Colonic mucosa (tissue), 4 donors: Measurements from ENCODE around the gene APPL2. TPM values are rescaled to one million over a fixed set of nuclear protein-coding genes. Genes with fewer than 3 reads are reported as not detected.

Experiments used
- DNase-seq: peaks from one replicate; pipeline ENCODE4 v3.0.0-alpha.2; 2020
- H3K27ac ChIP-seq: fragments of 200-600 bp; one replicate; pipeline ENCODE4 v1.8.0; 2021
- H3K27me3 ChIP-seq: fragments of 200-600 bp; one replicate; pipeline ENCODE4 v1.8.0; 2021
- H3K36me3 ChIP-seq: fragments of 200-600 bp; one replicate; pipeline ENCODE4 v1.8.0; 2021
- H3K4me1 ChIP-seq: fragments of 200-600 bp; one replicate; pipeline ENCODE4 v1.8.0; 2021; ENCODE audit warnings: mild to moderate bottlenecking
- H3K4me3 ChIP-seq: fragments of 200-600 bp; one replicate; pipeline ENCODE4 v1.8.0; 2021
- H3K9ac ChIP-seq, 2 donors: one replicate each; pipeline ENCODE4 v1.7.0; 2013; ENCODE audit warnings: control low read depth in 2 of 2, low read depth in 2 of 2, low read length in 2 of 2
- H3K9me3 ChIP-seq: fragments of 200-600 bp; one replicate; pipeline ENCODE4 v1.8.0; 2021
- intact Hi-C: fragments of 100-400 bp; cut with DNase I; formaldehyde crosslinking; loops from one replicate; pipeline ENCODE4 v1.14.1; 2022
- total RNA-seq, 2 donors: library from RNA; stranded (reverse); fragmentation: NEBNext Ultra II Directional in 1 of 2; extraction: Animal tissue kit (Norgen Biotek cat#: 25700) in 1 of 2; gene quantifications; one replicate each; pipeline ENCODE4 v1.2.1, GENCODE V29; 2021
- TF ChIP-seq, protein P1 (sequence below): fragments of 200-600 bp; IDR thresholded peaks from one replicate; pipeline ENCODE4 v1.8.0; 2022; ENCODE audit warnings: antibody characterized with exemption, mild to moderate bottlenecking
- donor health status: healthy.
- donor health status: DM: no; HTN: no; CAD: no.
- donor health status: DM: no; HTN: no; CAD: no.

Gene APPL2
- total RNA-seq, result 10 to 100 TPM; 70.8 to 86.0 TPM

DNA sequence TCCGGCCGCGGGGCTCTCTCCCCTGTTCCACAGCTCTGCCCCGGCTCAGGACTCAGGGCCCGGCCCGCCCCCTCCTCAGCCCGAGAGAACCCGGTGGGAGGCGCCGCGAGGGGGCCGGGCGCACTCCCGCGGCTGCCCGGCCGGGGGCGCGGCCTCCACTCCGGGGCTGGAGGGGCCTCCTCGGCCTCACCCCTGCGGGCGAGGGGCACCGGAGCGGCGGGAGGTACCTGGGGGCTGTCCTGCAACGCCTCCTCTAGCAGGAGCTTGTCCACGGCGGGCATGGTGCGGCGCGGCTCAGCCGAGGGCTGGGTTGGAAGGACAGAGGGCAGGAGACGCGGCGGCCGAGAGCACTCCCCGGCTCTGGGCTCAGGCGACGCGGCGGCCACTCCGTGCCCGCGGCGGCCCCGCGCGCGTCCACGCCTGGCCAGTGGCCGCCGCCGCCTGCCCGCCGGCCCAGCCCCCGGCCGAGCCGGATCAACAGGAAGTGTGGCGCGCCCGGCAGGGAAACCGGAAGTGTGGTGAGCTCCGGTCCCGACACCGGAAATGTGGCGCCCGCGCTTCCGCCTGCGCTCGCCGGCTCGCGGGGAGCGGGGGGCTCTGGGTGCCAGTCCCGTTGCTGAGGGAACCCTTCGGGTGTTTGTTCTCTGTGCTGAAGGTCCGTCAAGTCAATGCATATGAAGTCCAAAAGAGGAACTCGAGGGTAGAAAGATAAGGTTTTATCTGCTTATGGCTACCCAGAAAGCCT, at the start of gene APPL2:
Gene APPL2, minus strand, starts transcription at position 443 of the 745 bp plus-strand sequence. Its CDS starts 162 bp downstream, at position 281.
- Histone ChIP-seq H3K27me3 (no peaks in the 10 kb centered on the region), H3K27ac (peak within 1 kb of the TSS; percentile 96), H3K9me3 (no peaks in the 10 kb centered on the region), H3K36me3 (no peaks in the 10 kb centered on the region), H3K4me1 (peaks cover 19% of the 10 kb centered on the region), H3K9ac (peak within 1 kb of the TSS; percentile 87 to 100), H3K4me3 (peak within 1 kb of the TSS; percentile 86)
- TF ChIP-seq, protein P1, sequence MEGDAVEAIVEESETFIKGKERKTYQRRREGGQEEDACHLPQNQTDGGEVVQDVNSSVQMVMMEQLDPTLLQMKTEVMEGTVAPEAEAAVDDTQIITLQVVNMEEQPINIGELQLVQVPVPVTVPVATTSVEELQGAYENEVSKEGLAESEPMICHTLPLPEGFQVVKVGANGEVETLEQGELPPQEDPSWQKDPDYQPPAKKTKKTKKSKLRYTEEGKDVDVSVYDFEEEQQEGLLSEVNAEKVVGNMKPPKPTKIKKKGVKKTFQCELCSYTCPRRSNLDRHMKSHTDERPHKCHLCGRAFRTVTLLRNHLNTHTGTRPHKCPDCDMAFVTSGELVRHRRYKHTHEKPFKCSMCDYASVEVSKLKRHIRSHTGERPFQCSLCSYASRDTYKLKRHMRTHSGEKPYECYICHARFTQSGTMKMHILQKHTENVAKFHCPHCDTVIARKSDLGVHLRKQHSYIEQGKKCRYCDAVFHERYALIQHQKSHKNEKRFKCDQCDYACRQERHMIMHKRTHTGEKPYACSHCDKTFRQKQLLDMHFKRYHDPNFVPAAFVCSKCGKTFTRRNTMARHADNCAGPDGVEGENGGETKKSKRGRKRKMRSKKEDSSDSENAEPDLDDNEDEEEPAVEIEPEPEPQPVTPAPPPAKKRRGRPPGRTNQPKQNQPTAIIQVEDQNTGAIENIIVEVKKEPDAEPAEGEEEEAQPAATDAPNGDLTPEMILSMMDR, result no peak
- intact Hi-C loops, result no loop called here
- peak; percentile 90 for DNase-seq

- H3K27ac ChIP-seq, result no peak overlapping the region
- H3K27me3 ChIP-seq, result no peaks in the 10 kb centered on the region
- no peaks in the 10 kb centered on the region for H3K36me3 ChIP-seq
- TF ChIP-seq, protein P1, result no peak
- no peaks in the 10 kb centered on the region for H3K9me3 ChIP-seq
- no peak overlapping the region for H3K9ac ChIP-seq
- intact Hi-C loops, result no loop called here
- DNase-seq, result no peak
- H3K4me1 ChIP-seq, result no peaks in the 10 kb centered on the region
- no peak overlapping the region for H3K4me3 ChIP-seq
These were observed 49.4 kb upstream of the APPL2 start for GRCh38 chr12:105285378-105285777.

- H3K9me3 ChIP-seq, result no peaks in the 10 kb centered on the region
- no peak overlapping the region for H3K4me3 ChIP-seq
- peak; percentile 28 for DNase-seq
- TF ChIP-seq, protein P1, result no peak
- H3K27ac ChIP-seq, result peak overlapping the region; percentile 37
- intact Hi-C loops, result no loop called here
- H3K36me3 ChIP-seq, result no peaks in the 10 kb centered on the region
- no peaks in the 10 kb centered on the region for H3K4me1 ChIP-seq
- H3K27me3 ChIP-seq, result no peaks in the 10 kb centered on the region
- no peak overlapping the region for H3K9ac ChIP-seq
These were observed 45.7 kb upstream of the APPL2 start for GRCh38 chr12:105281694-105282049.

DNA sequence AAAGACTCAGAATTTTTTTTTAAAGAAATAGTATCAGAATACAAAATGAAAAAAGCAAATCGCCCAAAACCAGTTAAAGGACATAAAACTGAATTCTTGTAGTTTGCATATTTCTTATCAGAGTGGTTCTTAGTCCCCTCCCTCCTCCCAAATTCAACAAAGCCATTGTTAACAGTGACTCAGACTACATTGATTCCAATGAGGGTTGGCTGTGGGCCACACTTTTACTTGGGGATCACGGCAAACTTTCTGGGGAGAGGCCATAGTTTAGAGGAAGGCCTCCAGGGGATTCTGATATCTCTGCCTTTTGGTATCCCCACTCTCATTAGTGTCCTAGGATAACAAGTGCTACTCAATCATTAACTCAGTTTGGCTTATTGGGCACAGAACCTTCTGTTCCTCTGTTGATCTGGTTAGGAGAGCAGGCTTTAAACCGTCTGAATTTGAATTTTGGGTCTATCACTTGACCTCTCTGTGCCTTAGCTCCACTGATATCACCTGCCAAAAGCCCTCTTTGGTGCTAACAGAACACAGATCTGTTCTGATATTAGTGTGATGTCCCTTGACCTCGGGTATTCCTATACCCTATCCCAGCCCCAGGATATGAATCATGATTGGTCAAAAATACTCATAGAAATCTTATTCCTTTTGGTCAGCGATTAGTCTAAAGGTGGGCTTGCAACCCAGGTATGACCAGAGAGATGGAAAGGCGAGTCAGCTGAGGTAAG, 45.2 kb upstream of the APPL2 start:
- peak overlapping the region; percentile 37 for H3K27ac ChIP-seq
- H3K27me3 ChIP-seq, result no peaks in the 10 kb centered on the region
- no peaks in the 10 kb centered on the region for H3K36me3 ChIP-seq
- H3K4me3 ChIP-seq, result no peak overlapping the region
- H3K9me3 ChIP-seq, result no peaks in the 10 kb centered on the region
- intact Hi-C loops, result no loop called here
- H3K4me1 ChIP-seq, result no peaks in the 10 kb centered on the region
- H3K9ac ChIP-seq, result no peak overlapping the region
- DNase-seq, result peak; percentile 50
- TF ChIP-seq, protein P1, result no peak

DNA sequence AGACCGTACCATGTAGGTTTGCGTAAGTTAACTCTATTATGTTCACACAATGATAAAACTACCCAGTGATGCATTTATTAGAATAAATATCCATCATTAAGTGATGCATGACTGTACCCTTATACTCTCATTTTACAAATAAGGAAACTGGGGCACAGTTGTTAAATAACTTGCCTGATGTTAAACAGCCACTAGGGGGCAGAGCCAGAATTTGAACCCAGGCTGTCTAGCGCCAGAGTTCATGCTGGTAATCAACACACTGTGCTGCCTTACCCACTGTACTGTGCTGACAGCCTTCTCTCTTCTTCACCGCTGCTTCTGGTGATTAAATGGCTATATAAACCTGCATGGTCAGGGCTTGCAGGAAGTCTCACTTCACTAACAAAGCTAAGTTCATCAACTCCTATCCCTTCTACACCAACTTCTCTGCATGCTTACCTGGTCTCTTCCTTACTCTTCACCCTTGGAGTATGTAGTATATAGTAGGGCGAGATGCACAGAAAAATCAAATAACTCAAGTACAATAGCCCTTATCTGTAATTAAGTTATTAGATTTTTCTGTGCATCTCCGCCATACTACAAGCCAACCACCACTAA, 43.6 kb upstream of the APPL2 start:
- peak; percentile 67 for DNase-seq
- TF ChIP-seq, protein P1, result peak; percentile 76
- intact Hi-C loops, result loop anchor here (5.0 kb wide), 1 partner anchor 103 kb away; no protein-coding TSS in a partner anchor
- Histone ChIP-seq H3K9ac (no peak overlapping the region), H3K4me1 (no peaks in the 10 kb centered on the region), H3K27ac (no peak overlapping the region), H3K4me3 (no peak overlapping the region), H3K9me3 (no peaks in the 10 kb centered on the region), H3K27me3 (no peaks in the 10 kb centered on the region), H3K36me3 (no peaks in the 10 kb centered on the region)
